H1 (cell line): ENCODE measurements around the gene MICALL2. TPM values are rescaled to one million over a fixed set of nuclear protein-coding genes. Genes with fewer than 3 reads are reported as not detected.

Experiments used
- CBX5 ChIP-seq: fragments of 300-800, 300-1000 bp; sonication (generic); IDR thresholded peaks from 2 replicates; pipeline ENCODE4 v1.7.1; 2016; ENCODE audit warnings: antibody characterized with exemption, low read length, low read depth
- CTCF ChIP-seq, 3 experiments: IDR thresholded peaks; 1 replicate in 2 of 3; 2 replicates in 1 of 3; pipeline versions ENCODE4 v1.5.1 to v1.6.1; 2011; ENCODE audit warnings: low read length in 3 of 3, mild to moderate bottlenecking in 3 of 3, inconsistent platforms in 2 of 3, low read depth in 1 of 3, moderate library complexity in 1 of 3; ENCODE audit not compliant: insufficient read depth in 1 of 3; ENCODE audit errors: control extremely low read depth in 1 of 3
- EP300 ChIP-seq, 2 experiments: IDR thresholded peaks; 1 replicate in 1 of 2; 2 replicates in 1 of 2; pipeline ENCODE4 v1.6.1; 2011 to 2012; ENCODE audit warnings: low read depth in 2 of 2, low read length in 2 of 2, mild to moderate bottlenecking in 2 of 2, borderline replicate concordance in 1 of 2, inconsistent platforms in 1 of 2, moderate library complexity in 1 of 2
- HDAC2 ChIP-seq, 2 experiments: fragments of 300-600 bp in 1 of 2; sonication (generic) in 1 of 2; IDR thresholded peaks; 2 replicates each; pipeline ENCODE4 v1.6.1; 2011 to 2012; ENCODE audit warnings: low read depth in 2 of 2, low read length in 2 of 2, mild to moderate bottlenecking in 2 of 2, moderate library complexity in 2 of 2, borderline replicate concordance in 1 of 2, inconsistent platforms in 1 of 2
- NANOG ChIP-seq: IDR thresholded peaks from 2 replicates; pipeline ENCODE4 v1.6.1; 2011; ENCODE audit warnings: low read length, low read depth, mild to moderate bottlenecking, inconsistent platforms; ENCODE audit not compliant: insufficient read depth, poor library complexity, severe bottlenecking
- POLR2A ChIP-seq, 2 experiments: IDR thresholded peaks; 1 replicate in 1 of 2; 2 replicates in 1 of 2; pipeline ENCODE4 v1.6.1; 2011; ENCODE audit warnings: low read depth in 2 of 2, low read length in 2 of 2, mild to moderate bottlenecking in 2 of 2; ENCODE audit errors: control extremely low read depth in 1 of 2
- TEAD4 ChIP-seq: IDR thresholded peaks from 2 replicates; pipeline ENCODE4 v1.6.1; 2012; ENCODE audit warnings: low read depth, low read length, inconsistent platforms, mixed read lengths
- polyA plus RNA-seq, 7 experiments: library from polyadenylated mRNA; depleted of rRNA in 3 of 7; stranded (reverse) in 5 of 7; unstranded in 2 of 7; fragments of >200 nt in 5 of 7; fragments of 200-250 nt in 2 of 7; gene quantifications; 1 replicate in 5 of 7; 2 replicates in 1 of 7; 4 replicates in 1 of 7; pipeline versions ENCODE4 v1.2.1 to v1.2.3, GENCODE V29; 2011 to 2013; ENCODE audit warnings: missing spikeins in 2 of 7, mixed read lengths in 2 of 7
- total RNA-seq: library from RNA; stranded (reverse); fragmentation: NEBNext Ultra II Directional; extraction: Animal tissue kit (Norgen Biotek cat#: 25700); gene quantifications from 2 replicates; pipeline ENCODE4 v1.2.1, GENCODE V29; 2021

Gene MICALL2
- total and polyA plus RNA-seq, 2 of the 8 experiments (the other 6 are each of a cell fraction or from before 2014, with no cell fraction given): 5.3 to 8.5 TPM

GRCh38 chr7:1393421-1393820 lies 65.8 kb downstream of the MICALL2 start (continued):
- TF ChIP-seq CBX5 (no peak), EP300 (IDR thresholded peaks at IDR 0.05; ENCODE audit: borderline replicate concordance in 1 of 2, low read depth in 2 of 2, low read length in 2 of 2) (no peak), HDAC2 (IDR thresholded peaks at IDR 0.05; ENCODE audit: borderline replicate concordance in 1 of 2, low read depth in 2 of 2, low read length in 2 of 2) (no peak), CTCF (IDR thresholded peaks at IDR 0.05; ENCODE audit: control extremely low read depth in 1 of 3, insufficient read depth in 1 of 3, low read depth in 1 of 3, low read length in 3 of 3) (no peak), TEAD4 (no peak), POLR2A (IDR thresholded peaks at IDR 0.05; ENCODE audit: control extremely low read depth in 1 of 2, low read depth in 2 of 2, low read length in 2 of 2) (no peak), NANOG (no peak)
